ENCODE data around the gene DND1.

- TF ChIP-seq POLR2AphosphoS5 (IDR thresholded peaks at IDR 0.05) (no peak), CTCF (IDR thresholded peaks at IDR 0.05 in 8 of 11, conservative IDR thresholded peaks at IDR 0.05 in 3 of 11) (no peak), POLR2A (IDR thresholded peaks at IDR 0.05) (no peak)
These were observed 45.4 kb downstream of the DND1 start for GRCh38 chr5:140627972-140628371.
